Stimulated activated CD8-positive, alpha-beta memory T cell treated with anti-CD3 and anti-CD28 coated beads, Interleukin-7, amount 100 ng/mL, for 1 hour (primary cell): ENCODE results near the gene TGFB2.
"Not testable (repeated sequence)": the region's sequence is repeated elsewhere in the genome, so short reads cannot be mapped to it uniquely, and the experiment has no call there.

Experiments used
- DNase-seq, 2 donors: peaks; one replicate each; pipeline ENCODE4 v3.0.0-alpha.2; 2020; ENCODE audit warnings: low read depth in 2 of 2

The TGFB2 gene

DNA sequence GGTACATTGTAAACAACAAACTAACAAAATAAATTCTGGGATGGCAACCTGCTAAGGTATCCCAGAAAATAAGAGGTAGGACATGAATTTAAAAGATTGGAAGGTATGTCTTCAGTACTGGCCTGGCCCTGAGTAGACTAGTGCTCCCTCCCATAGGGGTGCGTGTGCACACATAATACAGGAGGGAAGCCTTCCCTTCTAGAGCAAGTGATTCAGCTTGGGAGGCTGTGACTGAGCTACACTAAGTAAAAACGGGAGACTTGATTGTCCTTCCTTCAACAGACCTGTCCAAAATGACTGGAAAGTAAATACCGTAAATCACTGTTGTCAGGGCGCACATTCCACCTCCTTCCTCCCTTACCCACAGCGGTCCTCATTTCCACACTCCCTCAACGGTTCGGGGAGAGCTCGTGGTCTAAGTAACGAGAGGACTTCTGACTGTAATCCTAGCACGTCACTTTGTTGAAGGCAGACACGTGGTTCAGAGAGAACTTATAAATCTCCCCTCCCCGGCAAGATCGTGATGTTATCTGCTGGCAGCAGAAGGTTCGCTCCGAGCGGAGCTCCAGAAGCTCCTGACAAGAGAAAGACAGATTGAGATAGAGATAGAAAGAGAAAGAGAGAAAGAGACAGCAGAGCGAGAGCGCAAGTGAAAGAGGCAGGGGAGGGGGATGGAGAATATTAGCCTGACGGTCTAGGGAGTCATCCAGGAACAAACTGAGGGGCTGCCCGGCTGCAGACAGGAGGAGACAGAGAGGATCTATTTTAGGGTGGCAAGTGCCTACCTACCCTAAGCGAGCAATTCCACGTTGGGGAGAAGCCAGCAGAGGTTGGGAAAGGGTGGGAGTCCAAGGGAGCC, at the start of gene TGFB2:
TGFB2 (plus strand) TSS at position 523 of the 859 bp plus-strand sequence. CDS start 1,366 bp downstream, outside the sequence.
- no peak for DNase-seq

DNA sequence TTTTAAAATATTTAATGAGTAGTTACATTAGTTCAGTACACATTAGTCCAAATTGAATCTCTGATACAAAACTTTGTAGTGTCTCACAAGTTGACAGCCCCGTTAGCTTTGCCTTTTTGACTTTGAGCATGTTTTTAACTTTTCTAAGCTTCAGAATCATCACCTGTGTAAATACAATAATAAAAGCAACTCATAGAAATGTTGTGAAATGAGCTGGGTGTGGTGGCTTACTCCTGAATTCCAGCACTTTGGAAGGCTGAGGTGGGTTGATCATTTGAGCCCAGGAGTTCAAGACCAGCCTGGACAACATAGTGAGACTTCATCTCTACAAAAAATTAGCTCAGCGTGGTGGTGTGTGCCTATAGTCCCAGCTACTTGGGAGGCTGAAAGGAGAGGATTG, 49.0 kb upstream of the TGFB2 start:
- no peak for DNase-seq

DNA sequence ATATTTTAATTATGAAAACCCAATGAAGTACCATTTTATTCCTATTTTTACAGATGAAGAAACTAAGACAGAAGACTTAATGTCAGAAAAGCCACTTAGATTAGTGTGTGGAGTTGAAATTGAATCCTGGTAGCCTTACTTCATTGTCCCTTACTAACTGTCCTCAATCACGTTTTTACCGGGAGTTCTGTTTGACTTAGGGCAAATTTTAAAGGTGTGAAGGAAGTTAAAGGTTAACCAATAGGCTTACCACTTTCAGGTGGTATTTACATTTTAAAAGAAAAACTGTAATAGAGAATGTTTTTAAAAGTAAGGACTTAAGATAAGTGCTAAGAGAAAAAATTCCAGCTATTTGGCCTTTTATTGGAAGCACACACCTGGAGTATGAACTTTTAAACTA, 47.7 kb upstream of the TGFB2 start:
- DNase-seq = no peak

DNA sequence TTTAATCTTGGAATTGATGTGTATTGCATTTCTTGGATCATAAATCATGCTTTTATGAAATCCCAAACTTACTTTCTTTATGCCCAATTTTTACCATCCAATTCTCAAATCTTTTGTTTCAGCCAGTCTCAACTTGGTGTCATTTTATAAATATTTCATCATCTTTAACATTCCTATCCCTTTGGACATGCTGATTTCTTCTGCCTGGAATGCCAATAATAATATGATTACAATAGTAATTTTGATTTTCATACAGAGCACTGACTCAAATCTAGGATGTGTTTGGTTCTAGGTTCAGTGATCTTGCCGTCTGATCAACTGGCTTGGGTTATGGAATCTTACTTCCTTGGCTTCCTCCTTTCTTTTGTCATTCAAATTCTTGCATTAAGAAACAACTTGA, 47.3 kb upstream of the TGFB2 start:
- DNase-seq = no peak

DNA sequence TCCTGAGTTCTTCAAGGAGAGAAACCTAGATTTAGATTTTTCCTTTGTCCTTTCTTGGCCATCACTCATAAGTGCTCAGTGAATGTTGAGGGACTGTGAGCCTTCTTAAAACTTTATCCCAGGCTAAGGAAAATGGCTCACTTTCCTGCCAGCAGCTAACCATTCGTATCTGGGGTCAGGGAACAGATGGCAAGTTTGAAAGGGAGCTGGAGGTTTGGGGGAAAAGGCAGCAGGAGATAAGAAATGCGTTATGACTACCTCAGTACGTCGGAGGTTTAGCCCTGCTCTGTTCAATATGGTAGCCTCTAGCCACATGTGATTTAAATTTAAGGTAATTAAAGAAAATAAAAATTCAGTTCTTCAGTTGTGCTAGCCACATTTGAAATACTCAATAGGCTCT, 46.7 kb upstream of the TGFB2 start:
- DNase-seq = no peak

DNA sequence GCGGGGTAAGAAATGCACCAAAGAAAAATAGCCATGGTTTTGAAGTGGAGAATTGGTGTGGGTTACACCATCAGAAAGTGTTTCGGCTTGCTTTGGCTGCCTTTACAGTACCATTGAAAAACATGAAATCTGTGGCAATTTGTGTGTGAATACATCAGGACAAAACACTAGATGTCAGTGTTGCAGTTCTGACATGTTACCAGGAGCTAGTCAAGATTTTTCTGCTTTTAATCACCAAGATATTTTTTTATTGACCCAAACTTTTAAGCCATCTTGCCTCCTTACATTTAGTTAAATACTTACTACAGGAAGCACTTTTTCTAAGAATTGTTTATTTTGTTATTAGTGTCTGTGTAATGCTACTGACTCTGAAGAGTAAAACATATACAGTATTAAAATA, 45.7 kb upstream of the TGFB2 start:
- no peak for DNase-seq

DNA sequence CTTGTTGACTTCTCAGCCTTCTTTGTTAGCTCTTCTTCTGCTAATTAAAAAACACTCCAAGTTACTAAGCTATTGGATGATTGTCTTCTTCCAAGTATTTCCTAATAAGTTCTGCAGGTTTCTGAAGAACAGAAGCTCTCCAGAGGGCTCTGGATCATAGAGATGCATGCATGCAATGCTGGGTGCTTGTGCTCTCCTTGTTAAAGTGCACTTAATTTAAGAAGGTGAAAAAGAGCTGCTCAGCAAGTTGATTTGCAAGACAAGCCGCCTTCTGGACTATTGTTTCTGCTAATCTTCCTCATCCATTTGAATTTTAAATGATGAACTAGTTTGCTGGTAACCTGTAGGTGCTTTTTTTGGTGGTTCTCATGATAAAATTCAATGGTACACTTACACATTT, 43.9 kb upstream of the TGFB2 start:
- DNase-seq = no peak

DNA sequence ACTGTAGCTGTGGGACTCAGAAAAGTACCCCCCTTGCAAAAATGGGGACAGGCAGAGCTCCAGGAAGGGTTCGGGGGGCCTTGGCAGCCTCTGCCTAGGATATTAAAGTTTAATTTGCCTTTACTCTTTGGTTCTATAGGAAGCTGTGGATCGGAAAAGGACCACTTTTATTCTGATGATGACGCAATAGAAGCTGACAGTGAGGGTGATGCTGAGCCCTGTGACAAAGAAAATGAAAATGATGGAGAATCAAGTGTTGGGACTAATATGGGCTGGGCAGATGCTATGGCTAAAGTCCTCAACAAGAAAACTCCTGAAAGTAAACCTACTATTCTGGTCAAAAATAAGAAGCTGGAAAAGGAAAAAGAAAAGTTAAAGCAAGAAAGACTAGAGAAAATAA, 43.0 kb upstream of the TGFB2 start:
- no peak for DNase-seq

DNA sequence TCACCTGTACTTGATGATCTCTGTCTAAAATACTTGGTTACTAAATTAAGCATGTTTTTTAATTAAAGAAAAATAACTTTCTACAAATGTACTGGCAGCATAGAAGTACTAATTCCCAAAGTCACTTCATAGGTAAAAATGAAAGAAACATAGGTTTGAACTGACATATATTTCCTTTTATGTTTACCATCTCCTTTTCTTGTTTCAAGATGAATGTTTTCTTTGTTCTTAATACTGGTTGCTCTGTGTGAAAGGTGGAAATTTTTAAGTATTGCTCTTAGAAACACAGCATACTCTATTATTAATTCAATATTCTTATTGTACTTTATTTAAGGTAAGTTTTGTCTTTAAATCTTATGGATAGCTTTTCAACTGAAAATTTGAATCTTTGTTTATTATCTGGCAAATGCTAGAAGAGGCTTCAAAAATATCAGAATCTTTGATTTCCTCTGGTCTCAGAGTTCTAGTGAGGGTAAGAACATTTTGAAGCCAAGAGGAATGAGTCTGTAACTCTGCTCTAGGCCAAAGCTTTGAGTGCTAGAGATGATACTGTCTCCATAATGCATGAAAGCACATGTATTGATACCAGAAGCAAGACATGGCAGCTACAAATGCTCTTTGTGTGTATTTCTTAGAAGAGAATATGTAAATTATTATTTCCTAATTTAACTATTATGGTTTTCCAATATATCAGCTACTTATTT, 41.8 kb upstream of the TGFB2 start:
- DNase-seq = no peak

DNA sequence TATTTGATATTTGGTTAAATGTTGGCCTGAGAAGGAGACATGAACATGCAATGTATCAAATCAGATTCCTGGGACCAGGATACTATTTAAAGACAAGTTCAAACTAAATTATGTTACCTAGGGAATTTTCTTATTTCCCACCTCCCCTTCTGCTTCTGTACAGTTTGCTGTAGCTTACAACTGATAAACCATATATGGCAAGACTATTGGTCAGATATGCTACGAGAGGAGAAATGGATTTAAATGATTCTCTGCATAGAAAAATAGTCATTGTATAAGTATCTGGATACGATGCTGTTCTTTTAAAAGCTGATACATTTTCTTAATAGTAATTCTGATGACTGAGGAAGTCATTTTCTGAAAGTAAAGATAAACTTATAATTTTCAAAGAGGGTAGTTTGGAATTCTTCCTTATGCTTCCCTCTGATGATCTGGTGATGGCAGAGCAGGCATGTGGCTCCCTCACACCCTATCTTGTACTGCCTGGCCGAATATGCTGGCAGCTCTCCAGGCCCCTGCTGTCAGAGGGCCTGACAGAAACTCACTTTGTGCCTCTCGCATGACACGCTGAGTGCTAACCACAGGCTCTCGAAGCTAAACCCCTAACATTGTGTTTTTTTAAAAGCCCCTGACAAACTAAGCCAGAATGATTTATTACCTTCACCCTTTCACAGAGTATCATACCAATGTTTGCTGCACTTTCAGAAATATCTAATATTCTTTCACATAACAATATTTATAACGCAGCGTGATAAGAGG, 40.7 kb upstream of the TGFB2 start:
- DNase-seq = no peak

DNA sequence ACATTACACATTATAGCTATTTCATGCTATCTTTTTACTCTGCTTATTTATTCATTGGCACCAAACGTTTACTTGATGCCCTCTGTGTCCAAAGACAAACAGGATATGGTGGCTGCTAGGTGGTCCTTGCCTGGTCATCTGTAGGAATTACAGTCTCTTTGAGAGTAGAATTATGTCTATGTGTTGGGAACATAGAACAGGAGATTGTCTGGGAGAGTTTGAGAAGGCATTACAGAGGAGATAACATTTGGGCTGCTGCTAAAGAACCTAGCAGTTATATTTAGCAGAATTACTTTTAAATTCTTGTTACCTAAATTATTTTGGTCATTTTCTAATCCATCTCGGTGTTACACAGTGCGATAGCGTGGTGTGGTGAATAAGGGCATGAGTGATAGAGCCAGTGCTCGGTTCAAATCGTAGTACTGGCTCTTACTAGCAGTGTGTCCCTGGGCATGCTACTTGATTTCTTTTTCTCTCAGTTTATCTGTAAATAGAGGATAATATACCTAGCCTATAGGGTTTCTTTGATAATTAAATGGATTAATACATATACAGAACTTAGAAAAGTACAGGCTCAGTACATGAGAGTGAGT, 39.6 kb upstream of the TGFB2 start:
- no peak for DNase-seq

DNA sequence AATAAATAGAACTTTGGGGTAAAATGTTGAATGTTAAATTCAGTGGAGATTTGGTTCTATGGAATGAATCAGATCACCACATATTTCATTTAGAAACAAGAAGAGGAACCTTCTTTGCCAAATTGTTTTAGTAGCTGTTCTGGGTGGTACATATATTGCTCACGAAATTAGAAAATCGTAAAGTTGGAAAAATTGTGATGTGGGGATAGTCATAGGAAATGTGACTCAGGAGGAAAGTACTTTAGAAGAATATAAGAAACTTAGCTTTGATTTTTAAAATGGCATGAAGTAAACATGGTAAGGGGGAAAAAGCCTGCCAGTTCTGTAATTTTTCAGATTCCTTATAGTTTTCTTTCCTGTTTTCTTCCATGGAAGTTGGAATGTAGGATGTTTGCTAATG, 32.6 kb upstream of the TGFB2 start:
- no peak for DNase-seq

DNA sequence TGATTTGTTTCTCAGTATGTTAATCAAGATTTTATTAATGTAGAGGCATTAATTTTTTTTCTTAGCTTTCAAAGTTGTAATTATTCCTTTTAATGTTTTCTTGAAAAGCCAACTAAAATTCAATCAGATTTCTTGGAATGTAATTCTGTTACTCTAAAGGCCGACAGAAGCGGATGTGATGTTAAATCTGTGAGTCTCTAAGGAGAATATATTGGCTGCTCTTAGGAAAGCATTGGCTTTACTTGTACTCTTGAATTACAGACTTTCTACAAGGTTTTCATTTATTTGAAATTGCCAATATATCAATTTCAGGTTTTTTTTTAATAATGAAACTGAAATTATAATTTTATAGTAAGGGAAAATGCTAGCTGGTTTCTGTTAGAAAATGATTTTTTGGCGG, 30.8 kb upstream of the TGFB2 start:
- no peak for DNase-seq

DNA sequence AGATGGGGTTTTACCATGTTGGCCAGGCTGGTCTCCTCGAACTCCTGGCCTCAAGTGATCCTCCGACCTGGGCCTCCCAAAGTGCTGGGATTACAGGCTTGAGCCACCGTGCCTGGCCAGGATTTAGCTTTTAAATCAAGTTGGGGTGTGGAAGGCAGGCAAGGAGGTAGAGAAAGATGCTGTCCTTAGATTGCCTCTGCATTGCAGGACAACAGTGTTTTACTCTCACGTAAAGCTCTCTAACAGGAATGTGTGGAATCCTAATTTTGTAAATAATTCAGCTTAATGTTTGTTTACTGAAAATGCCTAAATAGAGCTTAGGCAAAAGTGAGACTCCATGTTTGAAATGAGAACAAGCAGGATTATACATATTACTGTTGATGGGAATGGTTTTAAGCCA, 29.5 kb upstream of the TGFB2 start:
- no peak for DNase-seq

DNA sequence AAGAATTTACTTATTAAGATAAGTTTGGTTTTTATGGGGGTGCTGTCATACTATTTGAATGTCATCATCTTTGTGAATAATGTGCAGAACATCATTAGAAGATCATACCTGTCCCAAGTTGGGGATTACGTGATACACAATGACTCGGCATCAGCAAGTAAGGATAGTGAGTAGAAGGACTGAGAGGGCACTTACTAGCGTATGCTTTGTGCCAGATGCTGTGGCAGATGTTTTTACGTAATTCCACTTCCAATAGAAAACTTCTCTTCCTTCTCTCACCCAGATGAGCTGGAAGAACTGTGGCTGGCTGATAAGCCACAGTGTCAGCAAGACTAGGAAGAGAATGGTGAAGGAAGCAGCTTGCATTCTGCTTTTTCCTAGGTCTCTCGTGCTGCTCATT, 28.1 kb upstream of the TGFB2 start:
- DNase-seq = no peak

DNA sequence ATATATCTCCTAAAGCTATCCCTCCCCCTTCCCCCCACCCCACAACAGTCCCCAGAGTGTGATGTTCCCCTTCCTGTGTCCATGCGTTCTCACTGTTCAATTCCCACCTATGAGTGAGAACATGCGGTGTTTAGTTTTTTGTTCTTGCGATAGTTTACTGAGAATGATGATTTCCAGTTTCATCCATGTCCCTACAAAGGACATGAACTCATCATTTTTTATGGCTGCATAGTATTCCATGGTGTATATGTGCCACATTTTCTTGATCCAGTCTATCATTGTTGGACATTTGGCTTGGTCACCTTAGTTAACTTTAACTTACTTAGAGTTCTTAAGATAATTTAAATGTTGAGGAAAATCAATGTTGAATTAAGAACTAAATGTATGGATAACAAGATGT, 25.0 kb upstream of the TGFB2 start:
- not testable (repeated sequence) for DNase-seq

DNA sequence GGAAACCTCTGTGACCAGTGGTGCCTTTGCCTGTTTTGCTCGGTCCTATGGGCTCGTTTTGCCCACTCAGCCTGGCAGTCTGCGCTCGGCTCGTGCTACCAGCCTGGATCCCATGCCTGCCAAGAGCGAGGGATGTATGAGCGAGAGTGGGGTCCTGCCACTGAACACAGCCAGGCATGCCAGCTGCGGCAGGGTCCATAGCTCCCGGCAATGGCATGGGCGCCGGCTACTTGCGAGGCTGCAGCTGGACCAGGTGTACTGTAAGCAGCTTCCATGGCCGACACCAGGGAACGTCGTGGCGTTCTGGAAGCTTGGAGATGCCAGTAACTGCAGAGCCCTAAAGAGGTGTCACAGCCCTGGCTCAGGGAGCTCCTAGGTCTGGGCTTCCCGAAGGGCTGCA, 22.4 kb upstream of the TGFB2 start:
- DNase-seq = no peak

DNA sequence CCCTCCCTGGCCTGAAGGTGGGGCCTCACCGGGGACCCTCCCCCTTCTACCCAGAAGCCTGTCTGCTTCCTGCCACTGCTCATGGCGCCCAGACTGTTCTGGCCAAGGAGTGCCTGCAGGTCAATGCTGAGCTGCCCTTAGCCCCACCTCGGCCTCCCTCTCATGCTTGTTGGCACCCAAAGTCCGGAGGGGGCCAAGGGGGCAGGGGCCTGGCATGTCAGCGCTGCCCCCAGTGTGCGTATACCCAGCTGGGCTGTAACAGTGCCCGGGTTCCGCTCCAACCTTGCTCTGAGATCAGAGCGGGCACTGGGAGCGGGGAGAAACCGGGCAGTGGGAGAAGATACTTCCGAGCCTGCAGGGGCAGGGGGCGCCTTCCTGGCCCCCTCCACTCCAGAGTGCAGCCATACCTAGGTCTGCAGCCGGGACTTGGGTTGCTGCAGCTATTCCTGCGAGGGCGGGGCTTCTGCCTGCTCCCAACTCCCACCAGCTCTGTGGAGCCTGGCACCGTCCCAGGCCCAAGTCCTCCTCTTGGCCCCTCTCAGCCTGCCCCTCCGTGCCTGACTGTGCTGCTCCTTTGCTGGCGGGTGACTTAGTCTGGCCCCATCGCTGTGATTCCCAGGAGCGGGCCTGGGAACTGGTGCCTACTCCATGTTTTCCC, 21.4 kb upstream of the TGFB2 start:
- no peak for DNase-seq

DNA sequence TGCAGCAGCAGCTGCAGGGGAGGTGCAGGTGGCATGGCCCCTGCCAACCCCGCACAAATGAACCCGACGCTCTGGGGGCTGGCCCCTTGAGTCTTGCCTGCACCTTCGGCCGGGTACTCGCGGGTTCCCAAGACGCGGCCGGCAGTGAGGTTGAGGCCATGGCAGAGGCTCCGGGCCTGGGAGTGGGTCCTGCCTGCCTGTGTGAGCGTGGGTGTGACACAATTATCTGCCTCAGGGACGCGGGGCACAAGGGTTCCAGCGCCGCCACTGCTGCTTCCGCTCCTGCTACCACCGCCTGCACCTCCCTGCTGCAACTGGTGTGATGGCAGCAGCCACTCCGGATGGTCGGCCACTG, 20.9 kb upstream of the TGFB2 start:
- no peak for DNase-seq

DNA sequence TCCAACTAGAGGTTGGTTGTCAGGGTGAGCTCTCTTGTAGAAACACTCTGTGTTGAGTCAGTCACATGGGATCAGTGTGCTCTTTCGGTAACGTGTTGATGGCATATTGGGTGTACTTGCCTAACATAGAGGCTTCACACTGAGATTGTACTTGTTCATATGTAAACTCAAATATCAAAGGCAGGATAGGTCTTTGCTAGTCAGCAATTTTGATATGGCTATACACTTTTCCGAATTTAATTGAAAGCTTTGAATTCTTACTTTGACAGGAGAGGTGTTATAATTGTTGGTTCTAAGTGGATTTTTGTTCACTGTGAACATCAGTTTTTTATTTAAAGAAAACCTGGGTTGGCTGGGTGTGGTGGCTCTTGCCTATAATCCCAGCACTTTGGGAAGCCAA, 16.4 kb upstream of the TGFB2 start:
- no peak for DNase-seq

DNA sequence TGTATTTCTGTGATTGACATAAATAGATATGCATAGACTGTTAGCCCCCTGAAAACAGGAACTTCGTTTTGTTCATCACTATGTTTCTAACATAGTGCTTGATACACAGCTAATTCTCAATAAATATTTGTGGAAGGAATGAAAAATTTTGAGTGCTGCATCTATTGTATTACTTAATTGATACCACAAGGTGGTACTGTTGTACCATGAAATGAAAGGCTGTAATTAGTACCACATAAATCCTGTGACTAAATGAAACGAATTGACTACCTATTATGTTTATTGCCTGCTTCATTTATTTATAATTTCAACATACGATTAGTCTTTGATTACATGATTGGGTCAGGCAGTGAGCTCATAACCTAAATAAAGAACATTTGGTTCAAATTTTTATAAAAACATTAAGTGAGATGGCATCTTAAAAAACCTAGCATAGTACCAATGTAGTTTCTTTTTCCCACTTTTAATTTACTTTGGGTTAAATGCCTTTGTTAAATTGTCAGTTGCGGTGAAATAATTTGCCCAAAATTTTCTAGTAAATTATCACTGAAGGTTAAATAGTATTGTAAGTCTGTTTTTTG, 15.0 kb upstream of the TGFB2 start:
- no peak for DNase-seq
